ENCODE results near the gene IFT22.

- TF ChIP-seq SREBF2 (IDR thresholded peaks at IDR 0.05): no peak
- no peak for TF ChIP-seq MAX (IDR thresholded peaks at IDR 0.05)
- no peak for TF ChIP-seq BCL3 (IDR thresholded peaks at IDR 0.05)
- TF ChIP-seq CTCF (IDR thresholded peaks at IDR 0.05): no peak
- TF ChIP-seq POLR2A (IDR thresholded peaks at IDR 0.05; ENCODE audit: low read length): no peak
- TF ChIP-seq REST (IDR thresholded peaks at IDR 0.05): no peak
These were observed 46.1 kb upstream of the IFT22 start for GRCh38 chr7:101367676-101368075.

All from A549 (cell line).